Activated CD8-positive, alpha-beta memory T cell treated with anti-CD3 and anti-CD28 coated beads, Interleukin-2, amount 50 U/mL, for 24 hours (primary cell): ENCODE measurements around the gene LAMA3.

Source experiments
- DNase-seq: peaks from one replicate; pipeline ENCODE4 v3.0.0-alpha.2; 2020; ENCODE audit errors: extremely low read depth

The LAMA3 gene

GRCh38 chr18:23765931-23766330, 76.7 kb downstream of the LAMA3 start:
- no peak for DNase-seq

GRCh38 chr18:23772327-23773024, 83.2 kb downstream of the LAMA3 start:
- DNase-seq = no peak

GRCh38 chr18:23776306-23776705, 87.1 kb downstream of the LAMA3 start:
- DNase-seq = no peak

GRCh38 chr18:23778828-23779227, 89.6 kb downstream of the LAMA3 start:
- no peak for DNase-seq

- no peak for DNase-seq
Measured at GRCh38 chr18:23779696-23780303, 90.5 kb downstream of the LAMA3 start.

- DNase-seq = no peak
Measured at GRCh38 chr18:23784832-23785245, 95.6 kb downstream of the LAMA3 start.

GRCh38 chr18:23793051-23793450, 103.8 kb downstream of the LAMA3 start:
- DNase-seq = no peak

- DNase-seq = no peak
Measured at GRCh38 chr18:23793985-23794867, 105.0 kb downstream of the LAMA3 start.

- no peak for DNase-seq
Measured at GRCh38 chr18:23798249-23798648, 109.0 kb downstream of the LAMA3 start.

GRCh38 chr18:23798824-23799223, 109.6 kb downstream of the LAMA3 start:
- no peak for DNase-seq

GRCh38 chr18:23799540-23799939, 110.3 kb downstream of the LAMA3 start:
- no peak for DNase-seq

- DNase-seq = no peak
Measured at GRCh38 chr18:23800902-23801301, 111.6 kb downstream of the LAMA3 start.

- no peak for DNase-seq
Measured at GRCh38 chr18:23802817-23803216, 113.6 kb downstream of the LAMA3 start.

- no peak for DNase-seq
Measured at GRCh38 chr18:23803755-23804154, 114.5 kb downstream of the LAMA3 start.

- no peak for DNase-seq
Measured at GRCh38 chr18:23805898-23806297, 116.6 kb downstream of the LAMA3 start.

GRCh38 chr18:23809415-23809814, 120.2 kb downstream of the LAMA3 start:
- DNase-seq = no peak

GRCh38 chr18:23810396-23810795, 121.1 kb downstream of the LAMA3 start:
- no peak for DNase-seq

- DNase-seq = no peak
Measured at GRCh38 chr18:23811176-23811575, 121.9 kb downstream of the LAMA3 start.

- DNase-seq = no peak
Measured at GRCh38 chr18:23812546-23813440, 123.5 kb downstream of the LAMA3 start.

GRCh38 chr18:23814991-23815614, 125.8 kb downstream of the LAMA3 start:
- no peak for DNase-seq

- no peak for DNase-seq
Measured at GRCh38 chr18:23816021-23816420, 126.8 kb downstream of the LAMA3 start.
